ES-I3 (cell line): ENCODE measurements around the gene PRELID2.

ENCODE experiments used
- H3K36me3 ChIP-seq: 2 replicates; pipeline ENCODE4 v1.6.1; 2013; ENCODE audit warnings: mild to moderate bottlenecking, low read length, control low read depth, moderate library complexity; ENCODE audit not compliant: insufficient read depth
- H3K4me1 ChIP-seq: 2 replicates; pipeline ENCODE4 v1.6.1; 2013; ENCODE audit warnings: mild to moderate bottlenecking, control low read depth, low read length; ENCODE audit not compliant: insufficient read depth
- H3K9ac ChIP-seq: 2 replicates; pipeline ENCODE4 v1.6.1; 2013; ENCODE audit warnings: low read depth, mild to moderate bottlenecking, low read length, moderate library complexity
- H3K9me3 ChIP-seq: 2 replicates; pipeline ENCODE4 v1.6.1; 2013; ENCODE audit warnings: mild to moderate bottlenecking, low read length, moderate library complexity; ENCODE audit not compliant: control insufficient read depth, insufficient read depth

The PRELID2 gene

DNA sequence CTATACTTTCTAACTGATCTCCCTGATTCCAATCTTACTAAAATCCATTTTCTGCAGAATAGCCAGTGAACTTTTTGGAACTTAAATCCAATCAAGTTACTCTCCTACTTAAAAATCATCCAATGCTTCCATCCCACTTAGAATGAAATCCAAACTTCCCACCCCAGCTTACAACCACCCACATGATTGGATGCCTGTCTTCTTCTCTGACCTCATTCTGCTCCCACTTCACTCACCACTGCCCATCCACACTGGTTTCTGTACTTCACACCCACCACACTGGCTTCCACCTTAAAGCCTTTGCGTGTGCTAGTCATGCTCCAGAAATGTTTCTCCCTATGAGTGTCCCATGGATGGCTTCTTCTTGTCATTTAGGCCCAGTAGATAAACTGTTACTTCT is 119.7 kb downstream of the PRELID2 start:
- H3K4me1 ChIP-seq: no peaks in the 10 kb centered on the region
- no peaks in the 10 kb centered on the region for H3K36me3 ChIP-seq
- no peak overlapping the region for H3K9ac ChIP-seq
- no peaks in the 10 kb centered on the region for H3K9me3 ChIP-seq

- H3K9ac ChIP-seq: no peak overlapping the region
- no peaks in the 10 kb centered on the region for H3K9me3 ChIP-seq
- no peaks in the 10 kb centered on the region for H3K36me3 ChIP-seq
- no peaks in the 10 kb centered on the region for H3K4me1 ChIP-seq
These were observed 122.9 kb downstream of the PRELID2 start for GRCh38 chr5:145712245-145712644.

- no peaks in the 10 kb centered on the region for H3K9me3 ChIP-seq
- no peak overlapping the region for H3K9ac ChIP-seq
- H3K36me3 ChIP-seq: no peaks in the 10 kb centered on the region
- no peaks in the 10 kb centered on the region for H3K4me1 ChIP-seq
These were observed 123.7 kb downstream of the PRELID2 start for GRCh38 chr5:145711417-145711816.
